GM12878 (cell line): Measurements from ENCODE around the gene CCDC85A.

Experiments used
- GABPA ChIP-seq: IDR thresholded peaks from 2 replicates; pipeline ENCODE4 v1.6.1; 2014; ENCODE audit warnings: antibody characterized with exemption, low read depth, mild to moderate bottlenecking, inconsistent platforms
- SMARCA5 ChIP-seq: fragments of 450-650 bp; IDR thresholded peaks from 2 replicates; pipeline ENCODE4 v1.6.1; 2017; ENCODE audit warnings: mild to moderate bottlenecking
- TF ChIP-seq, protein P1 (sequence below), 3 experiments: IDR thresholded peaks in 2 of 3; conservative IDR thresholded peaks in 1 of 3; 2 replicates each; pipeline ENCODE4 v1.5.1; 2011; ENCODE audit warnings: low read depth in 3 of 3, low read length in 3 of 3, mild to moderate bottlenecking in 3 of 3, control low read depth in 2 of 3, moderate library complexity in 2 of 3, inconsistent platforms in 1 of 3, mixed read lengths in 1 of 3; ENCODE audit not compliant: control insufficient read depth in 2 of 3, insufficient read depth in 1 of 3; ENCODE audit errors: extremely low read depth in 1 of 3

DNA sequence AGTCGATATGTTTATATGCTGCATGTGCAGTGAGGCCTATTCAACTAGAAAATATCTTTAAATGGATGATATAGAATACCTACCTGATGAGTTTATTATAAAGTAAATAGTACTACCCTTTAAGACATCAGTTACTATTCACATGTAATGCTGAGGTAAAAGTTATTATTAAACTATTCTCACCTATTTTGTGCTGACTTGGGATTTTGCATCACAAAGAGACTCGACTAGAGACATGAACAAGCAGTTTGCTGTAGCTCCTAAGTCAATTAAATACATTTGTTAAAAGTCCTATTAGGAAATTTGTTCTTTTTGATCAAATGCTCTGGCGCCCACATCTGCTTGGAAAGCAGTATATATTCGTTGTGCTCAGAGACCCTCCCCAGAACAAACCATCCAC lies 164.1 kb downstream of the CCDC85A start:
- TF ChIP-seq, protein P1, sequence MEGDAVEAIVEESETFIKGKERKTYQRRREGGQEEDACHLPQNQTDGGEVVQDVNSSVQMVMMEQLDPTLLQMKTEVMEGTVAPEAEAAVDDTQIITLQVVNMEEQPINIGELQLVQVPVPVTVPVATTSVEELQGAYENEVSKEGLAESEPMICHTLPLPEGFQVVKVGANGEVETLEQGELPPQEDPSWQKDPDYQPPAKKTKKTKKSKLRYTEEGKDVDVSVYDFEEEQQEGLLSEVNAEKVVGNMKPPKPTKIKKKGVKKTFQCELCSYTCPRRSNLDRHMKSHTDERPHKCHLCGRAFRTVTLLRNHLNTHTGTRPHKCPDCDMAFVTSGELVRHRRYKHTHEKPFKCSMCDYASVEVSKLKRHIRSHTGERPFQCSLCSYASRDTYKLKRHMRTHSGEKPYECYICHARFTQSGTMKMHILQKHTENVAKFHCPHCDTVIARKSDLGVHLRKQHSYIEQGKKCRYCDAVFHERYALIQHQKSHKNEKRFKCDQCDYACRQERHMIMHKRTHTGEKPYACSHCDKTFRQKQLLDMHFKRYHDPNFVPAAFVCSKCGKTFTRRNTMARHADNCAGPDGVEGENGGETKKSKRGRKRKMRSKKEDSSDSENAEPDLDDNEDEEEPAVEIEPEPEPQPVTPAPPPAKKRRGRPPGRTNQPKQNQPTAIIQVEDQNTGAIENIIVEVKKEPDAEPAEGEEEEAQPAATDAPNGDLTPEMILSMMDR (IDR thresholded peaks at IDR 0.05 in 2 of 3, conservative IDR thresholded peaks at IDR 0.05 in 1 of 3; ENCODE audit: control insufficient read depth in 2 of 3, extremely low read depth in 1 of 3, insufficient read depth in 1 of 3, low read depth in 3 of 3, low read length in 3 of 3): no peak
- TF ChIP-seq GABPA (no peak), SMARCA5 (no peak)
